PC-9 (cell line): Measurements from ENCODE around the gene SNRPB2.

Experiments
- EZH2 ChIP-seq: fragments of 200-600 bp; sonication (generic); IDR thresholded peaks from 2 replicates; pipeline ENCODE4 v1.8.0; 2017; ENCODE audit warnings: antibody characterized with exemption, low read depth
- TF ChIP-seq, protein P1 (sequence below): fragments of 200-600 bp; sonication (generic); conservative IDR thresholded peaks from 2 replicates; pipeline ENCODE4 v1.6.1; 2017; ENCODE audit warnings: mixed run types, antibody characterized with exemption, mild to moderate bottlenecking, moderate library complexity

DNA sequence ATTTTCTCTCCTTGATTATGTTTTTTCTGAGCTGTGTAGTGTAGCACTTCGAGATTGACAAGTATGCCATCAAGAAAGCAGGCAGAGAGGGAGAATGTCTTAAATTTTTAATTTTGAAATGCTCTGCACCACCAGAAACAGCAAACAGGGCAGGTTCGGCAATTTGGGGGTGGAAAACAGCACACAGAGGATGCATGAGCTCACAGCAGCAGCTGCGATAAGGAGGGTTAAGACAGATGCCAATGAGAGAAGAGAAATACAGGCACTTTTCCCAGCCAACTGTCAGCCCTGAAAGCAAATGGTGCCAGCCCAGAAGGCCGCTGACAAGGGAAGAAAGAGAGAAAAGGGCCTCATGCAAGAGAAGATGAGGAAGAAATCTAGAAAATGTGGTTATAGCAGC lies 15.1 kb upstream of the SNRPB2 start:
- TF ChIP-seq, protein P1, sequence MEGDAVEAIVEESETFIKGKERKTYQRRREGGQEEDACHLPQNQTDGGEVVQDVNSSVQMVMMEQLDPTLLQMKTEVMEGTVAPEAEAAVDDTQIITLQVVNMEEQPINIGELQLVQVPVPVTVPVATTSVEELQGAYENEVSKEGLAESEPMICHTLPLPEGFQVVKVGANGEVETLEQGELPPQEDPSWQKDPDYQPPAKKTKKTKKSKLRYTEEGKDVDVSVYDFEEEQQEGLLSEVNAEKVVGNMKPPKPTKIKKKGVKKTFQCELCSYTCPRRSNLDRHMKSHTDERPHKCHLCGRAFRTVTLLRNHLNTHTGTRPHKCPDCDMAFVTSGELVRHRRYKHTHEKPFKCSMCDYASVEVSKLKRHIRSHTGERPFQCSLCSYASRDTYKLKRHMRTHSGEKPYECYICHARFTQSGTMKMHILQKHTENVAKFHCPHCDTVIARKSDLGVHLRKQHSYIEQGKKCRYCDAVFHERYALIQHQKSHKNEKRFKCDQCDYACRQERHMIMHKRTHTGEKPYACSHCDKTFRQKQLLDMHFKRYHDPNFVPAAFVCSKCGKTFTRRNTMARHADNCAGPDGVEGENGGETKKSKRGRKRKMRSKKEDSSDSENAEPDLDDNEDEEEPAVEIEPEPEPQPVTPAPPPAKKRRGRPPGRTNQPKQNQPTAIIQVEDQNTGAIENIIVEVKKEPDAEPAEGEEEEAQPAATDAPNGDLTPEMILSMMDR, result no peak
- TF ChIP-seq EZH2, result no peak
